ENCODE measurements around the gene ARFGAP1. TPM values are rescaled to one million over a fixed set of nuclear protein-coding genes. Genes with fewer than 3 reads are reported as not detected.

Gene ARFGAP1
- total RNA-seq, 1 donor from 2014 or later: 57.0 TPM

DNA sequence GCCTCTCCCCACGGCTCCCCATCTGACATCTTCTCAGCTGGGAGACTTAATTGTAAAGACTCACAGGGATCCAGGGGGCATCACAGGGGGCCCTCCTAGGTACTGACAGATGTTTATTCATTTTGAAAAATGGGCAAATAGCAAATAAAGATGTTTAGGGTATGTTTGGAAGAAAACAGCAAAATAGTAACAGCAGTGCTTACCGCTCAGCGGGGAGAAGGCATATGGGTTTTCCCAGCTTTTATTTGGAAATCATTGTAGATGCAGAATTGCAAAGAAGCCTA is 39.6 kb upstream of the ARFGAP1 start:
- no peak overlapping the region for H3K4me3 ChIP-seq
- H3K27ac ChIP-seq: no peak overlapping the region
- TF ChIP-seq, protein P1, sequence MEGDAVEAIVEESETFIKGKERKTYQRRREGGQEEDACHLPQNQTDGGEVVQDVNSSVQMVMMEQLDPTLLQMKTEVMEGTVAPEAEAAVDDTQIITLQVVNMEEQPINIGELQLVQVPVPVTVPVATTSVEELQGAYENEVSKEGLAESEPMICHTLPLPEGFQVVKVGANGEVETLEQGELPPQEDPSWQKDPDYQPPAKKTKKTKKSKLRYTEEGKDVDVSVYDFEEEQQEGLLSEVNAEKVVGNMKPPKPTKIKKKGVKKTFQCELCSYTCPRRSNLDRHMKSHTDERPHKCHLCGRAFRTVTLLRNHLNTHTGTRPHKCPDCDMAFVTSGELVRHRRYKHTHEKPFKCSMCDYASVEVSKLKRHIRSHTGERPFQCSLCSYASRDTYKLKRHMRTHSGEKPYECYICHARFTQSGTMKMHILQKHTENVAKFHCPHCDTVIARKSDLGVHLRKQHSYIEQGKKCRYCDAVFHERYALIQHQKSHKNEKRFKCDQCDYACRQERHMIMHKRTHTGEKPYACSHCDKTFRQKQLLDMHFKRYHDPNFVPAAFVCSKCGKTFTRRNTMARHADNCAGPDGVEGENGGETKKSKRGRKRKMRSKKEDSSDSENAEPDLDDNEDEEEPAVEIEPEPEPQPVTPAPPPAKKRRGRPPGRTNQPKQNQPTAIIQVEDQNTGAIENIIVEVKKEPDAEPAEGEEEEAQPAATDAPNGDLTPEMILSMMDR (IDR thresholded peaks at IDR 0.05): no peak
- peaks cover 3% of the 10 kb centered on the region for H3K27me3 ChIP-seq
- no peaks in the 10 kb centered on the region for H3K4me1 ChIP-seq
- no peaks in the 10 kb centered on the region for H3K36me3 ChIP-seq
- intact Hi-C loops (cut with DNase I): loop anchor here (5.0 kb wide), 1 partner anchor 176 kb away; no protein-coding TSS in a partner anchor
- no peak for DNase-seq (ENCODE audit: low spot score in 2 of 2)
- no peaks in the 10 kb centered on the region for H3K9me3 ChIP-seq

DNA sequence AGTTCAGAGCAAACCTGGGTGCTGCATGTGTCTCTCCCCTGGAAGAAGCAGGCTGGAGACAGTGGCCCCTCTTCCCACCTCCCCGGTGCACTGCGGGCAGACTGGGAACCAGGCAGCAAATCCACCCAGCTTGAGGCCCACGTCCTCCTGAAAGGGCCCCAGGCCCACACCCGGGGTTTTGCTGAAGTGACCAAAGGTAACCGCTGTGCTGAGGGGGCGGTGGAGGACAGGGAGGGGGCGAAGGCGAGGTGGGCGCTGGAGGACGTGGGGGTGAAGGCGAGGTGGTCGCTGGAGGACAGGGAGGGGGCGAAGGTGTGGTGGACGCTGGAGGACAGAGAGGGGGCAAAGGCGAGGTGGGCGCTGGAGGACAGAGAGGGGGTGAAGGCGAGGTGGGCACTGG is 38.7 kb upstream of the ARFGAP1 start:
- Histone ChIP-seq H3K27ac (no peak overlapping the region), H3K27me3 (peaks cover 3% of the 10 kb centered on the region), H3K9me3 (no peaks in the 10 kb centered on the region), H3K36me3 (no peaks in the 10 kb centered on the region), H3K4me1 (no peaks in the 10 kb centered on the region), H3K4me3 (no peak overlapping the region)
- intact Hi-C loops (cut with DNase I): loop anchor here (5.0 kb wide), 1 partner anchor 177 kb away; no protein-coding TSS in a partner anchor
- DNase-seq (ENCODE audit: low spot score in 2 of 2): no peak
- TF ChIP-seq, protein P1 (IDR thresholded peaks at IDR 0.05): no peak

DNA sequence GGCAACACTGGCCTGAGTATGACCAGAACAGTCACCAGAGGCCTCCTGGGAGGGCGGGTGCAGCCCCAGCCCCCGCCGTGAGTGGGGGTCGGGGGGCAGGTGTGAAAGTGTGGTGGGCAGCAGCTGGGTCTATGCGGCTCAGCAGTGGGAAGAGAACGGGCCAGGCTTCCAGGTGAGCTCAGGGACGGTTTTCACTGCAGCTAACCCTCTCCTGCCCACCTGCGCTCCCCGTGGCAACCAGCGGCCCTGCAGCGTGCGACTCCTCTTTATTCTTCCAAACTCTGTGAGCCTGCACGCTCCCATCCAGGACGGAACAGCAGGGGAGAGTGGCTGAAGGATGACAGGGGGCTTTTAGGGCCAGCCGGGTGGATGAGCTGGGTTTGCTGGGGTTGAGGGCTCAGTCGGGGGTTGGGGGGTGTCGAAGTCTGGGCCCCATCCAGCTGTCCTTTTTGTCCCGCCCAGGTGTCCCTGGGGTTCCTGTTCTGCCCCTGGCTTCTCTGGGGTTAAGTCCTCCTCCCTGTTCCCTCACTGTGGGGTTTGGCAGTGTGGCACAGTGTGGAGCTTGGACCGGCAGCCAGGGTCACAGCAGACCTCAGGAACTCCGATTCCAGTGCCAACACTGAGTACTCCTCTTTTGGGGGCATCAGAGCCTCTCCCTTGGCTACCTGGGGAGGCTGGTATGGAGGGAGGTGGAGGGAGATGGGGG is 37.8 kb upstream of the ARFGAP1 start:
- intact Hi-C loops (cut with DNase I): loop anchor here (5.0 kb wide), 1 partner anchor 178 kb away; no protein-coding TSS in a partner anchor
- Histone ChIP-seq H3K36me3 (no peaks in the 10 kb centered on the region), H3K27ac (no peak overlapping the region), H3K9me3 (no peaks in the 10 kb centered on the region), H3K27me3 (peaks cover 3% of the 10 kb centered on the region), H3K4me1 (no peaks in the 10 kb centered on the region), H3K4me3 (no peak overlapping the region)
- TF ChIP-seq, protein P1 (IDR thresholded peaks at IDR 0.05): no peak
- no peak for DNase-seq (ENCODE audit: low spot score in 2 of 2)

DNA sequence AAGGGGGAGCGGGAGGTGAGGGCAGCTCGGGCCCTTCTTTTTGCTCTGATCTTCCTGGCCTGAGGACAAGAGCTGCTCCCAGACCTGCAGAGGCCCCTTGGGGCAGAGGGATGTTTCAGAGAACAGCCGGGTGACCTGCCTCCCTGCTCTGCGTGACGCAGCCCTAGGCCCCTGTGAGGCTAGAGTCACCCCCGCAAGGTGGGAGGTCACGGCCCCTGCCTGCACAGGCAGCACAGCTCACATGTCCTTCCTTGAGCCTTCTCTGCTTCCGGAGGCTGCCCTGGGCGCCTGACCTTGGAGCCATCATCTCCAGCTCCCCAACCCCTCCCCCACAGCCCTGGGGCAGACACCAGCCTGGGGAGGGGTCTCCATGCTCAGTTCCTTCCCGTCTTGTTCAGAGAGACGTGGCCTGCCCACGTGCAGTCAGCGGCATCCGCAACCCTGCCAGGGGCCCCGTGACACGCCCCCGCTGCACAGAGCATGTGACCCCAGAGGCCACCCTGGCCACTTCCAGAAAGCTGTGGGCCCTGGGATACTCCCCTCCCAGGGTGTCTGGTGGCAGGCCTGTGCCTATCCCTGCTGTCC is 37.1 kb upstream of the ARFGAP1 start, which contains the start of gene BIRC7:
Gene BIRC7 (plus strand): TSS at position 507 of the 585 bp plus-strand sequence. CDS start 192 bp downstream, outside the sequence.
- TF ChIP-seq, protein P1 (IDR thresholded peaks at IDR 0.05): no peak
- H3K27me3 ChIP-seq: peaks cover 3% of the 10 kb centered on the region
- H3K4me3 ChIP-seq: no peak within 1 kb of the TSS
- no peaks in the 10 kb centered on the region for H3K4me1 ChIP-seq
- H3K27ac ChIP-seq: no peak within 1 kb of the TSS
- intact Hi-C loops (cut with DNase I): no loop called here
- no peaks in the 10 kb centered on the region for H3K36me3 ChIP-seq
- DNase-seq (ENCODE audit: low spot score in 2 of 2): no peak
- H3K9me3 ChIP-seq: no peaks in the 10 kb centered on the region

DNA sequence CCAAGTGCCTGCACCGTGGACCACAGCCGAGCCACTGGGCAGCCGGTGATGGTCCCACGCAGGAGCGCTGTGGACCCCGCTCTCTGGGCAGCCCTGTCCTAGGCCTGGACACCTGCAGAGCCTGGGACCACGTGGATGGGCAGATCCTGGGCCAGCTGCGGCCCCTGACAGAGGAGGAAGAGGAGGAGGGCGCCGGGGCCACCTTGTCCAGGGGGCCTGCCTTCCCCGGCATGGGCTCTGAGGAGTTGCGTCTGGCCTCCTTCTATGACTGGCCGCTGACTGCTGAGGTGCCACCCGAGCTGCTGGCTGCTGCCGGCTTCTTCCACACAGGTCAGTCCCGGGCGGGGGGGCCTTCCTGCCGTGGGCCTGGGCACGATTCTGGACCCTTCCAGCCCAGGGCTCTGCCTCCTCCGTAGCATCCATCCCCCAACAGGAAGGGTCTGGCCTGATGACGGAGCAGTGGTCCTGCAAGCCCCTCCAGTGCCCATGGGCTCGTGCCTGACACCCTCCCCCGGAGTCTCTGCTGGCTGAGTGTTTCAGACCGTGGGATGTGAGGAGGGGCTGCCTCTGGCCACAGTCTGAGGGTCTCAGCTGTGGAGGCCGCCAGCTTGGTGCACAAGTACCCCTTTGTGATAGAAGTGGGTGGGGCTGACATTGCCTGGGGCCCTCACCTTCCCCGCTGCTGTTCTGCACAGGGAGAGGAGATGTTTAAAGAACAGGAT is 36.3 kb upstream of the ARFGAP1 start:
- TF ChIP-seq, protein P1 (IDR thresholded peaks at IDR 0.05): no peak

More for the DNA sequence above, 36.3 kb upstream of the ARFGAP1 start:
- DNase-seq (ENCODE audit: low spot score in 2 of 2): no peak
- intact Hi-C loops (cut with DNase I): no loop called here
- Histone ChIP-seq H3K4me1 (no peaks in the 10 kb centered on the region), H3K9me3 (no peaks in the 10 kb centered on the region), H3K4me3 (no peak overlapping the region), H3K27me3 (peaks cover 3% of the 10 kb centered on the region), H3K27ac (no peak overlapping the region), H3K36me3 (no peaks in the 10 kb centered on the region)
